Right lobe of liver (tissue), 4 donors: ENCODE results near the gene DLG5.

Source experiments
- CTCF ChIP-seq, 4 donors: fragments of 200-600 bp in 3 of 4; fragments of 450-650 bp in 1 of 4; IDR thresholded peaks; one replicate each; pipeline versions ENCODE4 v1.5.1 to v1.8.0; 2016 to 2022; ENCODE audit warnings: antibody characterized with exemption in 4 of 4, mild to moderate bottlenecking in 2 of 4
- POLR2A ChIP-seq: fragments of 450-650 bp; IDR thresholded peaks from one replicate; pipeline ENCODE4 v1.6.1; 2017; ENCODE audit warnings: antibody characterized with exemption, mild to moderate bottlenecking
- donor health status: DM: no; HTN: no; CAD: no.
- donor health status: DM: no; HTN: no; CAD: no.
- donor health status: DM: no; HTN: yes; CAD: no.

- TF ChIP-seq CTCF (IDR thresholded peaks at IDR 0.05): no peak
- TF ChIP-seq POLR2A: no peak
Measured at GRCh38 chr10:77741746-77742145, 184.8 kb downstream of the DLG5 start.
